Neural progenitor cell (in vitro differentiated cells): ENCODE data around the gene LDLRAD4.

Source experiments
- CTCF ChIP-seq: fragments of 200-600 bp; sonication (generic); IDR thresholded peaks from 2 replicates; pipeline ENCODE4 v1.5.1; 2017; ENCODE audit warnings: antibody characterized with exemption, mild to moderate bottlenecking
- EZH2 ChIP-seq: fragments of 200-600 bp; sonication (generic); IDR thresholded peaks from 2 replicates; pipeline ENCODE4 v1.6.1; 2017; ENCODE audit warnings: antibody characterized with exemption, mild to moderate bottlenecking, moderate library complexity

DNA sequence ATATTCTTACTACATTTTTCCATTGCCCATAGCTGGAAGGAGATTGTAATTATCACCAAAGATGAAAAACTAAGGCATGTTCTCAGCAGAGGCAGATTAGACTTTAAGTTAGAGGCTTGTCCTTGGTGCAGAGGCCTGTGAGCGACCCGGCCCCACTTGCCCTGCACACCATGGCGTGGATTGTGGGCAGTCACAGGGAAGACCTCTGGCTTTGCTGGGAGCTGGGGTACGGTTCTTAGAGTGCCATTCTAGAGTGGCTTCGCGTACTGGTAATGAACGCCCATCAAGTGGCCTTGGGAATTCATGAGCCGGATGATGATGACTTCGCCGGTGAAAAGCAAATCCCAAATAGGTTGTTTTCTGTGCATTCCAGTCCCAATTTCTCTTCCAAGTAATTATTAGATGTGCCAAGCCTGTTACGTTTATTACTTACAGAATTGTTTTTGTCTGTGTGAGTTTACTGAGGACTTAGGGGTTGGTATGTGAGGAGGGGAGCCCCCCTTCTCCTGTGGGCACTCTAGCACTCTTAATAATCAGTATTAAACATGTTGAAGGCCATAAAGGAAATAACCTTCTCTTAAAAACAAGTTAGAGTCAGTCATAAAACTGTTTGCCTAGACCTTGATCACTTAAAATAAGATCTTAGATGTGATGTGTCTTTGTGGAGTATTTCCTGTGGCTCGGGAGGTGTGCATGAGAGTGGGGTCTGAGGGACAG, 90.6 kb downstream of the LDLRAD4 start:
- no peak for TF ChIP-seq CTCF
- TF ChIP-seq EZH2: no peak
